Measurements from ENCODE around the gene CASZ1. TPM values are rescaled to one million over a fixed set of nuclear protein-coding genes. Genes with fewer than 3 reads are reported as not detected.

The CASZ1 gene
- total RNA-seq, 6 donors from 2014 or later: 39.7 to 112 (median 60.8) TPM

DNA sequence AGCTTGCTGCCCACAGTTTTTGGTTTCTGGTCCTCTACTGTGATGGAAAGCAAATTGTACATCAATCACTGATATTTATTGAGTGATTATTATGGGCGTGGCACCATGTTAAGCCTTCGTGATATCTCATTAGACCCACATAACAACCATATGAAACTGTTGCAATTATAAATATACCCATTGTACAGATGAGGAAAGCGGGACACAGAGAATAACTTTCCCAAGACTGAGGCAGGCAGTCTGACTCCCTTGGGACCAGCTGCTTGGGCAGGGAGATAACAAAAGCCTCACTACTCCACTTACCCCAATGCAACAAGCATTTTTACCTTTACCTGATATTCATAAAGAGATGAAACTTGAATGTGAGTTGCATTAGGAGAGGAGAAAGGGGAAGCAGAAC lies 4.3 kb upstream of the CASZ1 start:
- H3K4me1 ChIP-seq: peaks cover 8 to 17% (median 13%) of the 10 kb centered on the region in 4 donors
- H3K27ac ChIP-seq: no peak overlapping the region
- 86 to 87% methylated on average over 3 of the region's 3 CpGs for WGBS, 2 donors
- no peak for TF ChIP-seq POLR2AphosphoS5 (IDR thresholded peaks at IDR 0.05)
- no peak for TF ChIP-seq POLR2A (IDR thresholded peaks at IDR 0.05)
- TF ChIP-seq EP300 (IDR thresholded peaks at IDR 0.05): no peak
- no peak for TF ChIP-seq CTCF (IDR thresholded peaks at IDR 0.05)
- no peak for ATAC-seq (ENCODE audit: low FRiP score in 2 of 2)
- no peaks in the 10 kb centered on the region for H3K9me3 ChIP-seq
- DNase-seq: no peak
- H3K27me3 ChIP-seq: peaks cover 0 to 5% (median under 1%) of the 10 kb centered on the region in 4 donors
- no peaks in the 10 kb centered on the region for H3K36me3 ChIP-seq
- no peak overlapping the region for H3K4me3 ChIP-seq

DNA sequence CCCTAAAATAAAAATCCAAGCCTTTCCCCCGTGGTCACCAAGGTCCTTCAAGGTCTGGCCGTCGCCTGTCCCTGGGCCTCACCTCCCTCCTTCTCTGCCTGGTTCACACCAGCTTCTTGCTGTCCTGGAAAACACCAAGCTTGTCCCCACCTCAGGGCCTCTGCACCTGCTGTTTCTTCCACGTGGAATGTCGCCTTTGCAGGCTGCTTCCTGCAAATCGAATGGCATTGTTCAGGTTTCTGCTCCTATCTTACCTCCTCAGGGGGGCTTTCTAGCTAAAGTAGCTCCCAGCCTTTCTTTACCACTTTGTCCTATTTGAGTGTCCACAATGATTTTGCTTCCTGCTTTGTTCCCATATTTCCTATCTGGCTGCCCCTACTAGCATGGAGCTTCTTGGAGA lies 3.3 kb upstream of the CASZ1 start:
- Histone ChIP-seq H3K36me3 (no peaks in the 10 kb centered on the region), H3K27me3 (peaks cover 0 to 11% (median 1%) of the 10 kb centered on the region in 4 donors), H3K4me3 (no peak overlapping the region), H3K9me3 (no peaks in the 10 kb centered on the region), H3K4me1 (peaks cover 8 to 25% (median 22%) of the 10 kb centered on the region in 4 donors), H3K27ac (no peak overlapping the region)
- WGBS, 2 donors: 64 to 65% methylated on average over 6 of the region's 6 CpGs
- ATAC-seq (ENCODE audit: low FRiP score in 2 of 2) (no peak), DNase-seq (no peak)
- TF ChIP-seq CTCF (IDR thresholded peaks at IDR 0.05) (no peak), EP300 (IDR thresholded peaks at IDR 0.05) (no peak), POLR2A (IDR thresholded peaks at IDR 0.05) (no peak), POLR2AphosphoS5 (IDR thresholded peaks at IDR 0.05) (no peak)

- Histone ChIP-seq H3K4me1 (peaks cover 25 to 55% (median 45%) of the 10 kb centered on the region in 4 donors), H3K36me3 (no peaks in the 10 kb centered on the region), H3K4me3 (peak overlapping the region; percentile 38 to 92 (median 74)), H3K27me3 (peaks cover 0 to 17% (median 1%) of the 10 kb centered on the region in 4 donors), H3K27ac (peak overlapping the region; percentile 79 to 88 (median 85)), H3K9me3 (no peaks in the 10 kb centered on the region)
- DNase-seq (peak; percentile 46 to 81), ATAC-seq (ENCODE audit: low FRiP score in 2 of 2) (peak; percentile 30 to 38)
- TF ChIP-seq CTCF (IDR thresholded peaks at IDR 0.05) (no peak), POLR2A (IDR thresholded peaks at IDR 0.05) (peak in 1 of 4 donors; percentile 23), EP300 (IDR thresholded peaks at IDR 0.05) (no peak)
- WGBS, 2 donors: 0 to 1% methylated on average over 26 to 33 of the region's 41 CpGs
Observed at GRCh38 chr1:10795276-10796021, 997 bp downstream of the CASZ1 start.

DNA sequence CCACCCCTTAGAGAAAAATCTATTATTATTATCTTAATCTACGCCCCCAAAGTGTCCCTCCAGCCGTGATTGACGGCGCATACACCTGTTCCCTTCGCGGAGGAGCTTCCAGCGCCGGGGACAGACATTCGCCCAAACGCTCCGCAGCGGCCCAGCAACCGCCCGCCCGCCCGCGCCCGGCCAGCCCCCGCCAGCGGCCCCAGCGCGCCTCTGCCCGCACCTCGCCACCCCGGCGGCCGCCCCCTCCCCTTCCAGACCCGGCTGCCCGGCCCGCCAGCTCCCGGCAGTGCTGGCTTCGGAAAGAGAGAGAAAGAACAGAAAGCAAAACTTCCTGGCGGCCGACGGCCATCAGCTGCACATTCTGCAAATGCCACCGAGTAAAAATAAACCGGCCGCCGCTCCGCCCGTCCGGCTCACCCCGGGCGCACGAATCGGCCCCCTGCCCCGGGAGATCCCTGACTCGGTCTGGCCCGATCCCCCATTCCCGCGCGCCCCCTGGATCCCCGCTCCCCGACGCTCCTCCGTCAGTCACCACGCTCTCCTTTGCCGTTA lies 1.6 kb downstream of the CASZ1 start:
- DNase-seq (peak in 1 of 2 donors; percentile 87), ATAC-seq (ENCODE audit: low FRiP score in 2 of 2) (no peak)
- Histone ChIP-seq H3K4me3 (peak overlapping the region; percentile 38 to 92 (median 74)), H3K27ac (peak overlapping the region; percentile 79 to 88 (median 85)), H3K27me3 (peaks cover 0 to 17% (median 1%) of the 10 kb centered on the region in 4 donors), H3K36me3 (no peaks in the 10 kb centered on the region), H3K9me3 (no peaks in the 10 kb centered on the region), H3K4me1 (peaks cover 25 to 55% (median 45%) of the 10 kb centered on the region in 4 donors)
- 0 to 1% methylated on average over 13 to 58 of the region's 58 CpGs for WGBS, 2 donors
- no peak for TF ChIP-seq POLR2AphosphoS5 (IDR thresholded peaks at IDR 0.05)
- TF ChIP-seq CTCF (IDR thresholded peaks at IDR 0.05): no peak
- no peak for TF ChIP-seq POLR2A (IDR thresholded peaks at IDR 0.05)
- TF ChIP-seq EP300 (IDR thresholded peaks at IDR 0.05): no peak
